ENCODE data around the gene ZYG11B.

- no peak for TF ChIP-seq ATF2 (CRISPR knock-in tag; IDR thresholded peaks at IDR 0.05)
- TF ChIP-seq CBFA2T2 (conservative IDR thresholded peaks at IDR 0.05) = no peak
- no peak for TF ChIP-seq SPI1 (IDR thresholded peaks at IDR 0.05; ENCODE audit: borderline replicate concordance, low read depth, low read length)
- peak; percentile 90 for TF ChIP-seq ATF3 (IDR thresholded peaks at IDR 0.05)
- TF ChIP-seq ATF3 (CRISPR knock-in tag; conservative IDR thresholded peaks at IDR 0.05) = no peak
- no peak for TF ChIP-seq GATAD2B (IDR thresholded peaks at IDR 0.05; ENCODE audit: borderline replicate concordance)
- TF ChIP-seq MCM7 (IDR thresholded peaks at IDR 0.05) = no peak
- no peak for TF ChIP-seq CTCF (IDR thresholded peaks at IDR 0.05 in 2 of 3, conservative IDR thresholded peaks at IDR 0.05 in 1 of 3; ENCODE audit: insufficient read depth in 2 of 3, low read depth in 1 of 3, low read length in 3 of 3)
- TF ChIP-seq SRSF1 (IDR thresholded peaks at IDR 0.05; ENCODE audit: low read depth, low read length) = no peak
- TF ChIP-seq ILK (tag; IDR thresholded peaks at IDR 0.05; ENCODE audit: borderline replicate concordance, low read depth) = no peak
- TF ChIP-seq MAX (CRISPR knock-in tag; IDR thresholded peaks at IDR 0.05) = no peak
- no peak for TF ChIP-seq STAT5B (CRISPR knock-in tag; IDR thresholded peaks at IDR 0.05)
- no peak for TF ChIP-seq SNAPC5 (CRISPR knock-in tag; IDR thresholded peaks at IDR 0.05)
- TF ChIP-seq NELFE (IDR thresholded peaks at IDR 0.05; ENCODE audit: insufficient read depth, insufficient read length) = no peak
- TF ChIP-seq BACH1 (tag; IDR thresholded peaks at IDR 0.05) = no peak
These were observed 88.2 kb downstream of the ZYG11B start for GRCh38 chr1:52814465-52814864.

All from K562 (cell line).